ENCODE measurements around the gene ACAD8.
"Not testable (repeated sequence)": the region's sequence is repeated elsewhere in the genome, so short reads cannot be mapped to it uniquely, and the experiment has no call there.

The ACAD8 gene

GRCh38 chr11:134240592-134240991 is 12.8 kb upstream of the ACAD8 start:
- no peak for DNase-seq (ENCODE audit: low spot score)

DNA sequence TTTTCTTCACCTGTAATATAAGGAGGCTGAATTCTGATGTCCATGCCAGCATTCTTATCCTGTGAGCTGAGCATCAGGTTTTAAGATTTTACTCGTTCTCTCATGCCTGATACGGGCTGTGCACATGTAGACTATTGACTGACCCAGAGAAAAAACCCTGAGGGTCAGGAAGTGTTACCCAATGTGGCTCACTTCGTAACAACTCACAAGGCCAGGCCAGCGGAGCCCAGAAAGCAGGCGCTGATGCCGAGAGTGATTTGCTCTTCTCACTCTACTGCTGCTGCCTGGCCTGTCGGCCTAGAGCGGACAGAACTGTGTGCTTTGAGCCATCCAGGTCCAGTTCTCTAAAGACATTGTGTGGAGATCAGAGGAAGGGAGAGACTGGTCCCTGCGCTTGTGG is 11.0 kb upstream of the ACAD8 start:
- DNase-seq (ENCODE audit: low spot score): no peak

- DNase-seq (ENCODE audit: low spot score): no peak
Measured at GRCh38 chr11:134243913-134244312, 9.5 kb upstream of the ACAD8 start.

DNA sequence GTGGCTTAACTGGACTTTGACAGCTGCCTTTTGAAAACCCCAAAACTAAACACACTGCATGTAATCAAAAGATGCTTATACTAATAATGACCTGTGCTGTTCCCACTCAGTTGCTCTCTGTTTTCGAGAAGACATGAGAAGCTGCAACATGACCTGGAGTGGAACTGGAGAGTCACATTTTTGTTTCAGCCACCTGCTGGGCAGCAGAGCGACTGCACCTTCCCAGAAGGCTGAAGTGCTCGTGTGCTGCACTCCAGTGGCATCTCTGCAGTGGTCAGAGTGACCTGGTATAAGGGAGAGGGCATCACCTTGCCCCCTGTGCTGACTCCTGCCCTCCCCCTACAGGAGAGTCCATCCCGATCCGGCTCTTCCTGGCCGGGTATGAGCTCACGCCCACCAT is 8.8 kb upstream of the ACAD8 start:
- no peak for DNase-seq (ENCODE audit: low spot score)

- DNase-seq (ENCODE audit: low spot score): no peak
Measured at GRCh38 chr11:134245434-134245833, 7.9 kb upstream of the ACAD8 start.

DNA sequence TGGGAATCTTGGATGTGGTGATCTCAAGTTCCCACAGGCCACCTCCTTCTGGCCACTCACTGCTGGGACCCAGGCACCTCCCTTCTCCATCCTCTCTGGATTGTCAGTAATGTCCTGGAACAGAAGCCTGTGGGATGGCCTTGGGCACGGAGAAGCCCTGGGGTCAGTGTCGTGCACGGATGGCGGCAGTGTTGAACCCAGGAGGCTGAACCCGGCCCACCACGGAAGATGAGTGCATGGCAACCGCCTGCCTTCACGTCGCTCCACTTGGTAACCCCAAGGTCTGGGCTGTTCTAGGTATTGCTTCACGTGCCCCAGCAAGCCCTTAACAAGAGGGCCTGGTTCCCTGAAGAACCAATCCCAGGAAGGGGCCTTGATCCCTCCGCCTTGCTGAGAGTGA is 7.3 kb upstream of the ACAD8 start:
- no peak for DNase-seq (ENCODE audit: low spot score)

DNA sequence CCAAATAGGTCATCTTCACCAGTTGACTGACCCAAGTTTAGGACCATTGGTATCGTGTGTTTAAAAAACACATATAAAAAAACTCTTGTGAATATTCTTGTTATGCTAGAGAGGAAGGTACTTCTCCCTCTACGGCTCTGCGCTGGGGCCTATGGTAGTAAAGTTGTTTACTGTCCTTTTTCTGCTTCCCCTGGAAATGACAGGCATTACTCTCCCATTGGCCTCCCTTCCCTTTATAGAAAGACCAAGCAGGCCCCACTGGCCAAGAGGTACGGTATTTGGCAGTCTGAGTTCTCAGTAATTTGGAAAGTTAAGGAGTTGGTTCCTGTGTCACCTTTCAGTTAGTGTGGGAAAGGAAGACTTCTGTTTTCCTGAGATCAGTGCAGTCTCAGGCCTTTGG is 6.7 kb upstream of the ACAD8 start:
- no peak for DNase-seq (ENCODE audit: low spot score)

DNA sequence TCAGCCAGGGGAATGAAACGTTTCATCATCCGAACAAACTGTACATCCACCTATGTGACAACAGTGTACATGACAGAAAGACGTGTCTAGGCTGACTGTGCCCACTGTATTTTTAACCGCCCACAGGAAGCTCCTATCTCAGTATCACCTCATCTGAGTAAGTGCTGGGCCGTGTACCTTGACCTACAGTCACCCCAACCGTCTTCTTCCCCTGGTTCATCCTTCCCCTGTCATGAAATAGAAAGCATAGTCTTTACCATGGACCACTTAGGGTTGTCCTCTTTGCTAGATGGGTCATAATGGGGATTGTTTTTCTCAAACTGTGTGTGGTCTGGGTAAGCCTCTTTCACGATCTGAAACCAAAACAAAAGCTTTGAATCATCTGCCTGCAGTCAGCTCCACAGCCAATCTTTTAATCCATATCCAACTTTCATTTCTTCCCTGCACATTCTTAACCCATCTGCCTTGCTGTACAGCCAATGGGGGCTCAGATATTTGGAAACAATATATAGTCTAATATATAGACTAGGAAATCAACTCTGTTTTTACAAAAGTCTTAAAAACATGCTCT is 4.4 kb upstream of the ACAD8 start:
- peak; percentile 36 for DNase-seq (ENCODE audit: low spot score)

GRCh38 chr11:134250246-134250645 is 3.1 kb upstream of the ACAD8 start:
- DNase-seq (ENCODE audit: low spot score): no peak

- DNase-seq (ENCODE audit: low spot score): no peak
Measured at GRCh38 chr11:134250675-134251074, 2.7 kb upstream of the ACAD8 start.

DNA sequence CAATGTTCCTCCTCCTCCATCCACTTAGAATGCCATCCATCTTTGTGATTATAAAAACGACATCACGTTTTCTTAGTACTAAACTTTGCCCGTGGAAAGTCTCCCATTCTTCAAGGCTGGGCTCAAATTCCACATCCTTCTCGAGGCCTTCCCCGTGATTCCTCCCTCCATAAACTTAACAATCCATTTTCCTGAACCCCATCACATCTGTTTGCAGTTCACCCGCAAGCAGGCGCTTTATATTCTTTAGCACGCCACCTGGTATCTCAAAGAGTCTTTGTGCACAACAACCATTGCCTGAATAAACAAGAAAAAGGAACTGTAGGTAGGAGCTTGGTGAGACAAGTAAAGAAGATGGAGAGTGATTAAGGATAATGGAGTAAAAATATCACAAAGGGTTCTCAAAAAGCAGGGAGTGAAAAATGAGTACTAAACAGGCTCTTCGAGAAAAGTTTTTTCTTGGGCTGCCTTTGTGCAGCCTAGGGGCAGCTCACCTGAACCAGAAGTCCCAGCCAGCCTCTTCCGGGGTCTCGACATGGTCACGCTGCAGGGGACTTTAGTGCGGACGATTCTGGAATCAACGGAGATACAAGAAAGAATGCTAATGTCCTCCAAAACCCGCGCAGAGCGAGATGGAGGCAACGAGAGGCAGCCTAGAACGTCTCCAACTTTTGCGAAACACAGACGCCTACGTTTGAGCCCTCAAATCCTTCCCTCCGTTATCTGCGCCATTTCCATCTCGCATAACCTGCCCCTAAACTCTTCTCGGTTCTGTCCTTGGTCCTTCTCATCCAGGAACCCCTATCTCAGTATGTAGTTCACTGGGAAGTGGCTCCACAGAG is 801 bp upstream of the ACAD8 start:
- DNase-seq (ENCODE audit: low spot score): no peak

- DNase-seq (ENCODE audit: low spot score): no peak
Measured at GRCh38 chr11:134254433-134255183, 1.2 kb downstream of the ACAD8 start.

DNA sequence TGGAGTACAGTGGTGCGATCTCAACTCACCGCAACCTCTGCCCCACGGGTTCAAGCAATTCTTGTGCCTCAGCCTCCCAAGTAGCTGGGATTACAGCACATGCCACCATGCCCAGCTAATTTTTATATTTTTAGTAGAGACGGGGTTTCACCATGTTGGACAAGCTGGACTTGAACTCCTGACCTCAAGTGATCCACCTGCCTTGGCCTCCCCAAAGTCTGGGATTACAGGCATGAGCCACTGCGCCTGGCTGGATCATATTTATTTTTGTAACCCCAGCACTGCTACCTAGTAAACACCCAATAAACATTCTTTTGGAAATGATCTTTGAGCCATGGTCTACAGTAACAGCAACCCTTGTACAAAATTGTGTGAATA is 1.8 kb downstream of the ACAD8 start:
- not testable (repeated sequence) for DNase-seq (ENCODE audit: low spot score)

- no peak for DNase-seq (ENCODE audit: low spot score)
Measured at GRCh38 chr11:134257101-134257500, 3.7 kb downstream of the ACAD8 start.

- DNase-seq (ENCODE audit: low spot score): no peak
Measured at GRCh38 chr11:134258577-134258976, 5.2 kb downstream of the ACAD8 start.

DNA sequence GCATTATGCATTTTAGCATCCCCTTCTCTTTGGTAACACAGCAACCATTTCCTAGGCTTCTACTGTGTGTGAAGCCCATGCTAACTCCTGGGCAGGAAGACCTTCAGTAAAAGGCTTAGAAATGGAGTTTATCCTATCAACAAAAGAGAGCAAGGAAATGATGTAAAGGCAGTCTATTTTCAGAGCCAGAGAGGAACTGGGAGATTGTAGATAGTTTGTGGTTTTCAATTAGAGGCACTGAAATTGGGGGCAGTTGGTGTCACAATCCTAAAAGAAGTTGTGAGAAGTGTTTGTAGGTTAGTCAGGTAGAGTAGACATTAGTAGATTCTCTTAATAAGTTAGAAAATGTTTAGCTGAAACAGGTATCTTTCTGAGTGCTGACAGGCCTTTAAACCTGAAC is 7.1 kb downstream of the ACAD8 start:
- DNase-seq (ENCODE audit: low spot score): no peak

DNA sequence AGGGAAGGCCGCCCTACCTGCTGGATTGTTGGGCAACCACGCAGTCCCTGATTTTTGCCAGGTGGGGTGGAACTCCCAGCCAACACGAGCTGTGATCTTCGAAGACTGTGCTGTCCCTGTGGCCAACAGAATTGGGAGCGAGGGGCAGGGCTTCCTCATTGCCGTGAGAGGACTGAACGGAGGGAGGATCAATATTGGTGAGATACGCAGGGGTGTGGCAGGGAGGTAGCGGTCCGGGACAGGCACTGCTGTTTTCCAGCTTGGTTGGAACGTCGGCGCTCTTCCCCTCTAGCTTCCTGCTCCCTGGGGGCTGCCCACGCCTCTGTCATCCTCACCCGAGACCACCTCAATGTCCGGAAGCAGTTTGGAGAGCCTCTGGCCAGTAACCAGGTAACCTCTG is 7.6 kb downstream of the ACAD8 start:
- DNase-seq (ENCODE audit: low spot score): no peak

DNA sequence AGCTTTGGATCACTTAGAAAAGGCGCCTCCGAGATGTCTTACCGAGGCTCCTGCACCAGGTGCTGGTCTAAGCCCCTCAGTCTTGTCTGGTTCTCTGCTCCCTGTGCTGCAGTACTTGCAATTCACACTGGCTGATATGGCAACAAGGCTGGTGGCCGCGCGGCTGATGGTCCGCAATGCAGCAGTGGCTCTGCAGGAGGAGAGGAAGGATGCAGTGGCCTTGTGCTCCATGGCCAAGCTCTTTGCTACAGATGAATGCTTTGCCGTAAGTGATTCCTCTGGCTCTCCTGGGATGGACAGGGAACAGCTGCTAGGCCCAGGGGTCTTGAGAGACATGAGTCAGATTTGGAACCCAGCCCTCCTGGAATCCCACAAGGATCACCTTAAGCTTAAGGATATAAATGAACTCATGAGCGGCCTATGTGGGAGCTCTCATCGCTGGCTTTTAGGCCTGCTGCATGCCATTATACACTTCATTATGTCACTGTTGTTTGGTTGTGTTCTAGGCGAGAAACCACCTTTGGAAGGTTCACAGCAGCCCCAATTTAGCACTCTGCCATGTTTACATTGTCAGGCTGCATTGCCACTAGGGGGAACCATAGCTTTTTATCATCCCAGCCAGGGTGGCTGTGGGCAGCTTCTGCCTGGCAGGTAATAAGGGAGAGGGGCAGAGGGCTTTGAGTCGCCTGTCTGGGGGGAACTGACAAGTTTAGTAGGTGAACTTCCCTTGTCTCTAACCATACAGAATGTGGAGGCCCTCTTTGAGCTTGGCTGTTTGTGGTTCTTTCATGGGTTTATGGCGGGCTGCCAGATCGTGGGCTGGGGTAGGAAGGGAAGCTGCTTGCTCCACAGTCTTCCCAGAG is 8.5 kb downstream of the ACAD8 start:
- no peak for DNase-seq (ENCODE audit: low spot score)

- DNase-seq (ENCODE audit: low spot score): no peak
Measured at GRCh38 chr11:134264966-134265764, 11.8 kb downstream of the ACAD8 start.

DNA sequence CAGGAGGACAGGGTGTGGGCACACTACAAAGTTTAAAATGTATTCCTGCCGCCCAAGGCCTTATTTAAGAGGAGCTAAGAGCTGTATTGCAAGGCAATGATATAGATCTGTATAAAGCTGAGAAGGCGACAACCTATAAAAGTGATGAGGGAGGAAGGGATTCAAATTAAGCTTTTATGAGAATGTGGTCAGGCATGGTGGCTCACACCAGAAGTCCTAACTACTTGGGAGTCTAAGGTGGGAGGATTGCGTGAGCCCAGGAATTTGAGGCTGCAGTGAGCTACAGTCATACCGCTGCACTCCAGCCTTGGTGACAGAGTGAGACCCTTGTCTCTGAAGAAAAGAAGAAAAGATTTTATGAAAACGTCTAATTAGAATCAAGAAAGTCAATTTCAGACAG is 13.1 kb downstream of the ACAD8 start:
- no peak for DNase-seq (ENCODE audit: low spot score)

DNA sequence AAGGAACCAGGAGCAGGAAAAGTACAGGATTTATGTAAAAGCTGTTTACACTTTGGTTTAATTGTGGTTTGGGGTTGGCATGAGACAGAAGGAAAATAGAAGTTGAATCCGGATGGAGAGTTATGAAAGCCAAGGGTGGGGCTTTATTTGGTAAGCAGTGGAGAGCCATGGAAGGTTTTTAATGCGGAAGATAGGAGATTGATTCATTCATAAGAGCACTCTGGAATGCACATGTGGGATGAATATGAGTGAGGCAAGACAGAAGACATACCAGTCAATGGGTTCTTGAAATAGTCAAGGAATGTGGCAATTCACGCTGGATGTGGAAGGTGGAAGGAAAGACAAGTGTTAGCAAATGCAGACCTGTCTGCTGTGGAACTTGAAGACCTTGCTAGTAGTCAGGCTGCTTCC is 13.5 kb downstream of the ACAD8 start:
- DNase-seq (ENCODE audit: low spot score): no peak

Measured in activated CD4-positive, alpha-beta T cell treated with anti-CD3 and anti-CD28 coated beads, Interleukin-2, Interleukin-4, amounts not matched to agents 100 ng/mL and 50 ng/mL, durations not matched to agents 16 hours and 8 hours (primary cell).